CD14-positive monocyte (primary cell): ENCODE results near the gene GPANK1. TPM values are rescaled to one million over a fixed set of nuclear protein-coding genes. Genes with fewer than 3 reads are reported as not detected.

Experiments used
- DNase-seq, 3 donors: peaks; one replicate each; pipeline ENCODE4 v3.0.0-alpha.2; 2011 to 2022
- H2AFZ ChIP-seq: 2 replicates; pipeline ENCODE4 v1.6.0; 2012; ENCODE audit warnings: mild to moderate bottlenecking, low read depth, low read length, inconsistent platforms; ENCODE audit not compliant: insufficient read depth, poor library complexity, severe bottlenecking
- H3K27ac ChIP-seq, 2 donors: 1 replicate in 1 of 2; 2 replicates in 1 of 2; pipeline ENCODE4 v1.5.1; 2012 to 2013; ENCODE audit warnings: low read length in 2 of 2, control low read depth in 1 of 2, inconsistent platforms in 1 of 2, low read depth in 1 of 2, mild to moderate bottlenecking in 1 of 2
- H3K27me3 ChIP-seq, 2 donors: one replicate each; pipeline versions ENCODE4 v1.6.0 to v1.6.1; 2011 to 2013; ENCODE audit warnings: low read length in 2 of 2; ENCODE audit not compliant: control insufficient read depth in 2 of 2, insufficient read depth in 2 of 2
- H3K36me3 ChIP-seq, 2 donors: replicated peaks in 1 of 2; 1 replicate in 1 of 2; 2 replicates in 1 of 2; pipeline versions ENCODE4 v1.5.1 to v1.6.1; 2012 to 2013; ENCODE audit warnings: low read length in 2 of 2, control low read depth in 1 of 2, inconsistent platforms in 1 of 2, mild to moderate bottlenecking in 1 of 2; ENCODE audit not compliant: insufficient read depth in 2 of 2, control insufficient read depth in 1 of 2
- H3K4me1 ChIP-seq, 2 donors: 1 replicate in 1 of 2; 2 replicates in 1 of 2; pipeline versions ENCODE4 v1.5.1 to v1.6.1; 2012 to 2013; ENCODE audit warnings: low read length in 2 of 2, control low read depth in 1 of 2, inconsistent platforms in 1 of 2, mild to moderate bottlenecking in 1 of 2, moderate library complexity in 1 of 2; ENCODE audit not compliant: insufficient read depth in 2 of 2, control insufficient read depth in 1 of 2
- H3K4me2 ChIP-seq: replicated peaks from 2 replicates; pipeline ENCODE3; 2012; ENCODE audit warnings: low read length, moderate library complexity, mild to moderate bottlenecking; ENCODE audit not compliant: poor library complexity, severe bottlenecking; ENCODE audit errors: extremely low read depth
- H3K4me3 ChIP-seq, 3 experiments: fragments of 200-600 bp in 1 of 3; sonication (generic) in 1 of 3; replicated peaks in 1 of 3; 1 replicate in 2 of 3; 2 replicates in 1 of 3; pipeline ENCODE4 v1.5.1; 2011 to 2013; ENCODE audit warnings: low read length in 3 of 3, mild to moderate bottlenecking in 3 of 3, control low read depth in 2 of 3, low read depth in 2 of 3, inconsistent platforms in 1 of 3, moderate library complexity in 1 of 3
- H3K79me2 ChIP-seq: 2 replicates; pipeline ENCODE4 v1.6.0; 2012; ENCODE audit warnings: mild to moderate bottlenecking, control low read depth, inconsistent platforms, low read length, moderate library complexity; ENCODE audit not compliant: insufficient read depth
- H3K9ac ChIP-seq: 2 replicates; pipeline ENCODE4 v1.6.0; 2017; ENCODE audit warnings: low read length, mild to moderate bottlenecking; ENCODE audit not compliant: insufficient read depth, poor library complexity, severe bottlenecking
- H3K9me3 ChIP-seq, 2 donors: replicated peaks in 1 of 2; 1 replicate in 1 of 2; 2 replicates in 1 of 2; pipeline versions ENCODE4 v1.5.1 to v1.6.1; 2012 to 2013; ENCODE audit warnings: low read length in 2 of 2, control low read depth in 1 of 2; ENCODE audit not compliant: control insufficient read depth in 1 of 2, insufficient read depth in 1 of 2
- H4K20me1 ChIP-seq: 2 replicates; pipeline ENCODE4 v1.6.0; 2012; ENCODE audit warnings: mild to moderate bottlenecking, low read length, control low read depth, moderate library complexity; ENCODE audit not compliant: insufficient read depth
- H3K27ac Mint-ChIP-seq, 7 donors: one replicate each; pipeline ENCODE4 v1.8.0; 2020; ENCODE audit warnings: mild to moderate bottlenecking in 7 of 7, mixed read lengths in 7 of 7, moderate library complexity in 6 of 7, inconsistent platforms in 2 of 7
- H3K27me3 Mint-ChIP-seq, 3 donors: one replicate each; pipeline ENCODE4 v1.8.0; 2021 to 2022; ENCODE audit warnings: low read depth in 3 of 3, mild to moderate bottlenecking in 3 of 3, mixed read lengths in 3 of 3, moderate library complexity in 3 of 3, inconsistent platforms in 1 of 3
- H3K36me3 Mint-ChIP-seq, 2 donors: one replicate each; pipeline ENCODE4 v1.8.0; 2020; ENCODE audit warnings: mixed read lengths in 2 of 2, inconsistent platforms in 1 of 2, mild to moderate bottlenecking in 1 of 2
- H3K4me1 Mint-ChIP-seq: one replicate; pipeline ENCODE4 v1.8.0; 2020; ENCODE audit warnings: mild to moderate bottlenecking, mixed read lengths
- H3K4me3 Mint-ChIP-seq, 2 donors: one replicate each; pipeline ENCODE4 v1.8.0; 2020; ENCODE audit warnings: mild to moderate bottlenecking in 2 of 2, mixed read lengths in 2 of 2, moderate library complexity in 1 of 2
- H3K9me3 Mint-ChIP-seq, 7 donors: one replicate each; pipeline ENCODE4 v1.8.0; 2020 to 2022; ENCODE audit warnings: mixed read lengths in 7 of 7, mild to moderate bottlenecking in 6 of 7, moderate library complexity in 6 of 7, inconsistent platforms in 2 of 7
- WGBS: methylation state at CpG from one replicate; pipeline ENCODE4 v1.1.5; 2013; ENCODE audit warnings: missing lambda C conversion rate; ENCODE audit not compliant: insufficient coverage; 5-methylcytosine and 5-hydroxymethylcytosine counted together
- intact Hi-C, 2 donors: fragments of 100-400 bp; cut with micrococcal nuclease; formaldehyde crosslinking; loops; one replicate each; pipeline versions ENCODE4 v1.15.0 to v1.15.1; 2023
- polyA plus RNA-seq, 3 donors: library from polyadenylated mRNA; depleted of rRNA in 1 of 3; unstranded in 2 of 3; stranded (reverse) in 1 of 3; fragments of 300-500 nt in 2 of 3; fragments of >200 nt in 1 of 3; fragmentation: Illumina TruSeq in 2 of 3; gene quantifications; 1 replicate in 2 of 3; 2 replicates in 1 of 3; pipeline ENCODE4 v1.2.3, GENCODE V29; 2012 to 2021
- TF ChIP-seq, protein P1 (sequence below): fragments of 200-600 bp; IDR thresholded peaks from one replicate; pipeline ENCODE4 v1.8.0; 2022; ENCODE audit warnings: antibody characterized with exemption, mild to moderate bottlenecking

The GPANK1 gene
- polyA plus RNA-seq, 3 donors, result 10.8 to 13.9 (median 12.0) TPM

- Histone ChIP-seq H3K27me3 (no peaks in the 10 kb centered on the region), H3K27ac (peak overlapping the region in 1 of 2 donors; percentile 20), H3K36me3 (peaks cover 82 to 90% of the 10 kb centered on the region in 2 donors), H3K9me3 (no peaks in the 10 kb centered on the region), H3K9ac (no peak overlapping the region), H2AFZ (no peak overlapping the region), H3K4me3 (no peak overlapping the region), H4K20me1 (peaks cover 64% of the 10 kb centered on the region), H3K4me1 (peaks cover 12 to 13% of the 10 kb centered on the region in 2 donors), H3K4me2 (no peak overlapping the region), H3K79me2 (peaks cover 74% of the 10 kb centered on the region)
- TF ChIP-seq, protein P1, sequence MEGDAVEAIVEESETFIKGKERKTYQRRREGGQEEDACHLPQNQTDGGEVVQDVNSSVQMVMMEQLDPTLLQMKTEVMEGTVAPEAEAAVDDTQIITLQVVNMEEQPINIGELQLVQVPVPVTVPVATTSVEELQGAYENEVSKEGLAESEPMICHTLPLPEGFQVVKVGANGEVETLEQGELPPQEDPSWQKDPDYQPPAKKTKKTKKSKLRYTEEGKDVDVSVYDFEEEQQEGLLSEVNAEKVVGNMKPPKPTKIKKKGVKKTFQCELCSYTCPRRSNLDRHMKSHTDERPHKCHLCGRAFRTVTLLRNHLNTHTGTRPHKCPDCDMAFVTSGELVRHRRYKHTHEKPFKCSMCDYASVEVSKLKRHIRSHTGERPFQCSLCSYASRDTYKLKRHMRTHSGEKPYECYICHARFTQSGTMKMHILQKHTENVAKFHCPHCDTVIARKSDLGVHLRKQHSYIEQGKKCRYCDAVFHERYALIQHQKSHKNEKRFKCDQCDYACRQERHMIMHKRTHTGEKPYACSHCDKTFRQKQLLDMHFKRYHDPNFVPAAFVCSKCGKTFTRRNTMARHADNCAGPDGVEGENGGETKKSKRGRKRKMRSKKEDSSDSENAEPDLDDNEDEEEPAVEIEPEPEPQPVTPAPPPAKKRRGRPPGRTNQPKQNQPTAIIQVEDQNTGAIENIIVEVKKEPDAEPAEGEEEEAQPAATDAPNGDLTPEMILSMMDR, result no peak
- DNase-seq, result no peak
- H3K4me1 Mint-ChIP-seq, result peaks cover 12% of the 10 kb centered on the region
- 100% methylated on average over 2 of the region's 10 CpGs for WGBS
- H3K27me3 Mint-ChIP-seq, result peaks cover 0 to 3% (median 1%) of the 10 kb centered on the region in 3 donors
- no peaks in the 10 kb centered on the region for H3K9me3 Mint-ChIP-seq
- peaks cover 83 to 89% of the 10 kb centered on the region in 2 donors for H3K36me3 Mint-ChIP-seq
- intact Hi-C loops, result no loop called here
- H3K4me3 Mint-ChIP-seq, result no peak overlapping the region
- peak overlapping the region in 3 of 7 donors; percentile 66 to 80 (median 66) for H3K27ac Mint-ChIP-seq
These were observed 37.8 kb downstream of the GPANK1 start for GRCh38 chr6:31626952-31627351.

DNA sequence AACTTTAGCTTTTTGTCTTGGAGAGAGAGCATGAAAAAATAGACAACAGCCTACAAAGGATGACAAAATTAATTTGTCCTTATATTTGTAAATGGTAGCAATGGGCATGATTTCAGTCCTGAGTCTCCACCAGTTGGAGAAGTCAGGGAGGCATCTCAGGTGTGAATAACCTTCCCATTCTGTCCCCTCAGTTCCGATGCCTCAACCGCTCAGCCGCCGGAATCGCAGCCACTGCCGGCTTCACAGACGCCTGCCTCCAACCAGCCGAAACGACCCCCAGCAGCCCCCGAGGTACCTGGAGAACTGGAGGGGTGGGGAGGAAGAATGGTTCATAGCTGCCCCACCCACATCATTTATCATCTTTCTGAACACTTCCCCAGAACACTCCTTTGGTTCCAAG is 40.7 kb downstream of the GPANK1 start:
- Mint-ChIP-seq H3K4me1 (peaks cover 25% of the 10 kb centered on the region), H3K27me3 (peaks cover 0 to 3% (median 1%) of the 10 kb centered on the region in 3 donors), H3K9me3 (no peaks in the 10 kb centered on the region), H3K36me3 (peaks cover 56 to 60% of the 10 kb centered on the region in 2 donors), H3K4me3 (no peak overlapping the region), H3K27ac (peak overlapping the region in 4 of 7 donors; percentile 54 to 100 (median 68))
- no peak for DNase-seq
- WGBS, result no CpG with 5 or more reads among the region's 10 CpGs
- Histone ChIP-seq H3K79me2 (peaks cover 80% of the 10 kb centered on the region), H3K27me3 (no peaks in the 10 kb centered on the region), H3K27ac (peak overlapping the region in 1 of 2 donors; percentile 48), H3K4me3 (no peak overlapping the region), H3K9me3 (no peaks in the 10 kb centered on the region), H4K20me1 (peaks cover 37% of the 10 kb centered on the region), H2AFZ (no peak overlapping the region), H3K4me1 (peaks cover 28 to 29% of the 10 kb centered on the region in 2 donors), H3K9ac (no peak overlapping the region), H3K4me2 (no peak overlapping the region), H3K36me3 (peaks cover 55 to 61% of the 10 kb centered on the region in 2 donors)
- intact Hi-C loops, result loop anchor here in 1 of 2 donors (5.0 kb wide), 1 partner anchor 43 kb away; the partner anchor contains the start of genes CSNK2B and LY6G5B
- TF ChIP-seq, protein P1, result no peak
